ENCODE results near the gene KIF26A.

- TF ChIP-seq CTCF (IDR thresholded peaks at IDR 0.05; ENCODE audit: low read length) (no peak), EZH2 (optimal IDR thresholded peaks at IDR 0.05; ENCODE audit: low read depth, low read length) (no peak), EZH2phosphoT487 (IDR thresholded peaks at IDR 0.05; ENCODE audit: low read length) (no peak)
These were observed 85.7 kb downstream of the KIF26A start for GRCh38 chr14:104224131-104224505.
